ENCODE results near the gene RECQL5. TPM values are rescaled to one million over a fixed set of nuclear protein-coding genes. Genes with fewer than 3 reads are reported as not detected.

The RECQL5 gene
- total RNA-seq, 1 experiment from 2014 or later = 46.1 TPM

- POLR2A ChIA-PET = no interaction called here
- no TSS peak for BruUV-seq (replicated peaks)
- CTCF ChIA-PET = interaction anchor here (0.6 to 0.7 kb wide), 2 partner anchors 42 to 67 kb away, joined by 4 read pairs; no protein-coding TSS in a partner anchor
- intact Hi-C loops (cut with micrococcal nuclease; ENCODE audit: unreplicated experiment) = no loop called here
- ATAC-seq (no peak), DNase-seq (ENCODE audit: low read depth, low spot score) (no peak)
- TF ChIP-seq CTCF (IDR thresholded peaks at IDR 0.05) (no peak), SIN3A (IDR thresholded peaks at IDR 0.05; ENCODE audit: borderline replicate concordance, insufficient read depth, low read depth, low read length) (no peak), POLR2AphosphoS5 (IDR thresholded peaks at IDR 0.05; ENCODE audit: low read depth, low read length) (no peak), REST (IDR thresholded peaks at IDR 0.05; ENCODE audit: insufficient read depth in 1 of 2, low read depth in 2 of 2, low read length in 1 of 2) (no peak), TCF7L2 (IDR thresholded peaks at IDR 0.05; ENCODE audit: low read depth, low read length) (no peak)
- in situ Hi-C loops (cut with HindIII; ENCODE audit: low pct_unique_long_range_greater_than_20kb, low sequenced_read_pairs) = no loop called here
- no peak overlapping the region for H3K4me3 ChIP-seq (ENCODE audit: low read depth in 2 of 2, low read length in 2 of 2)
- H3K27ac ChIP-seq (ENCODE audit: low read length) = no peak overlapping the region
- no peaks in the 10 kb centered on the region for H3K36me3 ChIP-seq (ENCODE audit: control insufficient read depth, insufficient read depth, low read length)
- no peaks in the 10 kb centered on the region for H3K9me3 ChIP-seq (ENCODE audit: control insufficient read depth, insufficient read depth, low read depth, low read length)
- H3K4me1 ChIP-seq (ENCODE audit: control insufficient read depth, insufficient read depth, low read length) = no peaks in the 10 kb centered on the region
- no peaks in the 10 kb centered on the region for H3K27me3 ChIP-seq (ENCODE audit: control insufficient read depth, insufficient read depth, low read length)
Observed at GRCh38 chr17:75611851-75612429, 55.0 kb downstream of the RECQL5 start.

- in situ Hi-C loops (cut with HindIII; ENCODE audit: low pct_unique_long_range_greater_than_20kb, low sequenced_read_pairs) (no loop called here), intact Hi-C loops (cut with micrococcal nuclease; ENCODE audit: unreplicated experiment) (no loop called here)
- Histone ChIP-seq H3K27ac (ENCODE audit: low read length) (no peak overlapping the region), H3K27me3 (ENCODE audit: control insufficient read depth, insufficient read depth, low read length) (no peaks in the 10 kb centered on the region), H3K4me3 (ENCODE audit: low read depth in 2 of 2, low read length in 2 of 2) (no peak overlapping the region), H3K9me3 (ENCODE audit: control insufficient read depth, insufficient read depth, low read depth, low read length) (no peaks in the 10 kb centered on the region), H3K4me1 (ENCODE audit: control insufficient read depth, insufficient read depth, low read length) (no peaks in the 10 kb centered on the region), H3K36me3 (ENCODE audit: control insufficient read depth, insufficient read depth, low read length) (no peaks in the 10 kb centered on the region)
- no peak for DNase-seq (ENCODE audit: low read depth, low spot score)
- BruUV-seq (replicated peaks) = no TSS peak
- ATAC-seq = 0 out of 2 replicates have a peak, but pooled peaks have one; percentile 5
- TF ChIP-seq TCF7L2 (IDR thresholded peaks at IDR 0.05; ENCODE audit: low read depth, low read length) (no peak), POLR2AphosphoS5 (IDR thresholded peaks at IDR 0.05; ENCODE audit: low read depth, low read length) (no peak), SIN3A (IDR thresholded peaks at IDR 0.05; ENCODE audit: borderline replicate concordance, insufficient read depth, low read depth, low read length) (no peak), REST (IDR thresholded peaks at IDR 0.05; ENCODE audit: insufficient read depth in 1 of 2, low read depth in 2 of 2, low read length in 1 of 2) (no peak), CTCF (IDR thresholded peaks at IDR 0.05) (no peak)
- ChIA-PET POLR2A (interaction anchor here (0.7 kb wide), 1 partner anchor 166 kb away, joined by 10 read pairs; no protein-coding TSS in a partner anchor), CTCF (interaction anchor here (0.7 to 1.1 kb wide), 2 partner anchors 14 to 53 kb away, joined by 3 to 5 read pairs; no protein-coding TSS in a partner anchor)
Observed at GRCh38 chr17:75610103-75610984, 56.6 kb downstream of the RECQL5 start.
